Measurements from ENCODE around the gene VASP.

Gene VASP

GRCh38 chr19:45511074-45511473 is 3.8 kb downstream of the VASP start:
- Mint-ChIP-seq H3K27ac (peak overlapping the region; percentile 69), H3K27me3 (no peaks in the 10 kb centered on the region), H3K4me1 (peaks cover 75% of the 10 kb centered on the region)

GRCh38 chr19:45512881-45513483 is 5.7 kb downstream of the VASP start:
- Mint-ChIP-seq H3K27me3 (no peaks in the 10 kb centered on the region), H3K27ac (peak overlapping the region; percentile 71), H3K9me3 (no peaks in the 10 kb centered on the region), H3K4me3 (no peak overlapping the region), H3K4me1 (peaks cover 72% of the 10 kb centered on the region), H3K36me3 (ENCODE audit: low read depth) (peaks cover 33% of the 10 kb centered on the region)
- no peak for DNase-seq
- no peak for ATAC-seq

More at GRCh38 chr19:45511074-45511473, 3.8 kb downstream of the VASP start:
- no peak for DNase-seq
- ATAC-seq = no peak
- Mint-ChIP-seq H3K4me3 (peak overlapping the region; percentile 91), H3K9me3 (no peaks in the 10 kb centered on the region), H3K36me3 (ENCODE audit: low read depth) (peaks cover 23% of the 10 kb centered on the region)

- H3K9me3 Mint-ChIP-seq = no peaks in the 10 kb centered on the region
- DNase-seq (no peak), ATAC-seq (peak; percentile 47)
- peak overlapping the region; percentile 42 for H3K4me3 Mint-ChIP-seq
- H3K27ac Mint-ChIP-seq = peak overlapping the region; percentile 89
- peaks cover 34% of the 10 kb centered on the region for H3K36me3 Mint-ChIP-seq (ENCODE audit: low read depth)
- peaks cover 66% of the 10 kb centered on the region for H3K4me1 Mint-ChIP-seq
- no peaks in the 10 kb centered on the region for H3K27me3 Mint-ChIP-seq
Measured at GRCh38 chr19:45514376-45515051, 7.2 kb downstream of the VASP start.

- DNase-seq (peak; percentile 48), ATAC-seq (peak; percentile 55)
- Mint-ChIP-seq H3K4me1 (peaks cover 60% of the 10 kb centered on the region), H3K36me3 (ENCODE audit: low read depth) (peaks cover 33% of the 10 kb centered on the region), H3K4me3 (peak overlapping the region; percentile 37), H3K9me3 (no peaks in the 10 kb centered on the region), H3K27me3 (no peaks in the 10 kb centered on the region), H3K27ac (peak overlapping the region; percentile 76)
Measured at GRCh38 chr19:45515081-45515624, 7.9 kb downstream of the VASP start.

- H3K27ac Mint-ChIP-seq = peak overlapping the region; percentile 76
- H3K4me3 Mint-ChIP-seq = peak overlapping the region; percentile 37
- peaks cover 34% of the 10 kb centered on the region for H3K36me3 Mint-ChIP-seq (ENCODE audit: low read depth)
- peak; percentile 5 for ATAC-seq
- DNase-seq = no peak
- H3K27me3 Mint-ChIP-seq = no peaks in the 10 kb centered on the region
- no peaks in the 10 kb centered on the region for H3K9me3 Mint-ChIP-seq
- peaks cover 52% of the 10 kb centered on the region for H3K4me1 Mint-ChIP-seq
Measured at GRCh38 chr19:45515807-45516401, 8.6 kb downstream of the VASP start.

- Mint-ChIP-seq H3K4me3 (no peak overlapping the region), H3K27ac (no peak overlapping the region), H3K27me3 (no peaks in the 10 kb centered on the region), H3K36me3 (ENCODE audit: low read depth) (peaks cover 32% of the 10 kb centered on the region), H3K9me3 (no peaks in the 10 kb centered on the region), H3K4me1 (peaks cover 39% of the 10 kb centered on the region)
- DNase-seq (no peak), ATAC-seq (no peak)
Measured at GRCh38 chr19:45517238-45517637, 10.0 kb downstream of the VASP start.

- H3K4me3 Mint-ChIP-seq = no peak overlapping the region
- no peak for DNase-seq
Measured at GRCh38 chr19:45517641-45518468, 10.6 kb downstream of the VASP start.

GRCh38 chr19:45518469-45518826 is 11.2 kb downstream of the VASP start:
- Mint-ChIP-seq H3K4me1 (peaks cover 34% of the 10 kb centered on the region), H3K27ac (no peak overlapping the region), H3K27me3 (no peaks in the 10 kb centered on the region), H3K36me3 (ENCODE audit: low read depth) (peaks cover 34% of the 10 kb centered on the region), H3K4me3 (no peak overlapping the region), H3K9me3 (no peaks in the 10 kb centered on the region)
- ATAC-seq = no peak
- DNase-seq = no peak

More at GRCh38 chr19:45517641-45518468, 10.6 kb downstream of the VASP start:
- no peak for ATAC-seq
- Mint-ChIP-seq H3K27ac (no peak overlapping the region), H3K27me3 (no peaks in the 10 kb centered on the region), H3K36me3 (ENCODE audit: low read depth) (peaks cover 31% of the 10 kb centered on the region), H3K4me1 (peaks cover 37% of the 10 kb centered on the region), H3K9me3 (no peaks in the 10 kb centered on the region)

GRCh38 chr19:45522010-45522941 is 15.0 kb downstream of the VASP start:
- no peaks in the 10 kb centered on the region for H3K9me3 Mint-ChIP-seq
- ATAC-seq (no peak), DNase-seq (no peak)
- no peak overlapping the region for H3K4me3 Mint-ChIP-seq
- H3K36me3 Mint-ChIP-seq (ENCODE audit: low read depth) = peaks cover 38% of the 10 kb centered on the region
- peaks cover 7% of the 10 kb centered on the region for H3K4me1 Mint-ChIP-seq
- no peak overlapping the region for H3K27ac Mint-ChIP-seq
- H3K27me3 Mint-ChIP-seq = no peaks in the 10 kb centered on the region

GRCh38 chr19:45523642-45524256 is 16.5 kb downstream of the VASP start:
- DNase-seq = peak; percentile 71
- H3K27ac Mint-ChIP-seq = peak overlapping the region; percentile 21
- no peaks in the 10 kb centered on the region for H3K27me3 Mint-ChIP-seq
- no peak overlapping the region for H3K4me3 Mint-ChIP-seq
- no peaks in the 10 kb centered on the region for H3K9me3 Mint-ChIP-seq
- ATAC-seq = peak; percentile 95
- peaks cover 15% of the 10 kb centered on the region for H3K4me1 Mint-ChIP-seq
- H3K36me3 Mint-ChIP-seq (ENCODE audit: low read depth) = peaks cover 33% of the 10 kb centered on the region

- Mint-ChIP-seq H3K36me3 (ENCODE audit: low read depth) (peaks cover 33% of the 10 kb centered on the region), H3K9me3 (no peaks in the 10 kb centered on the region), H3K4me3 (no peak overlapping the region), H3K27me3 (no peaks in the 10 kb centered on the region), H3K27ac (no peak overlapping the region), H3K4me1 (peaks cover 15% of the 10 kb centered on the region)
- DNase-seq (no peak), ATAC-seq (no peak)
Measured at GRCh38 chr19:45524575-45525129, 17.4 kb downstream of the VASP start.

- DNase-seq (no peak), ATAC-seq (no peak)
- H3K4me3 Mint-ChIP-seq = no peak overlapping the region
- no peak overlapping the region for H3K27ac Mint-ChIP-seq
- no peaks in the 10 kb centered on the region for H3K27me3 Mint-ChIP-seq
- H3K4me1 Mint-ChIP-seq = peaks cover 15% of the 10 kb centered on the region
- H3K9me3 Mint-ChIP-seq = no peaks in the 10 kb centered on the region
- peaks cover 24% of the 10 kb centered on the region for H3K36me3 Mint-ChIP-seq (ENCODE audit: low read depth)
Measured at GRCh38 chr19:45526143-45526542, 18.9 kb downstream of the VASP start.

- H3K9me3 Mint-ChIP-seq = peaks cover 6% of the 10 kb centered on the region
- no peak for ATAC-seq
- DNase-seq = no peak
- H3K36me3 Mint-ChIP-seq (ENCODE audit: low read depth) = peaks cover 26% of the 10 kb centered on the region
- H3K27me3 Mint-ChIP-seq = no peaks in the 10 kb centered on the region
- no peak overlapping the region for H3K27ac Mint-ChIP-seq
- H3K4me3 Mint-ChIP-seq = no peak overlapping the region
- H3K4me1 Mint-ChIP-seq = peaks cover 15% of the 10 kb centered on the region
Measured at GRCh38 chr19:45526971-45527370, 19.7 kb downstream of the VASP start.
